Esophagus squamous epithelium (tissue), 5 donors: ENCODE data around the gene PNPLA5. TPM values are rescaled to one million over a fixed set of nuclear protein-coding genes. Genes with fewer than 3 reads are reported as not detected.

ENCODE experiments used
- DNase-seq: peaks from one replicate; lab custom pipeline; 2025; lab: John Stamatoyannopoulos, UW
- H3K27ac ChIP-seq, 4 donors: fragments of 200-600 bp; sonication (generic); one replicate each; pipeline ENCODE4 v1.5.1; 2016 to 2019; ENCODE audit warnings: mild to moderate bottlenecking in 1 of 4
- H3K27me3 ChIP-seq, 4 donors: fragments of 200-600 bp; sonication (generic); 1 replicate in 3 of 4; 2 replicates in 1 of 4; pipeline versions ENCODE4 v1.5.1 to v1.6.0; 2017 to 2021; ENCODE audit warnings: antibody characterized with exemption in 1 of 4
- H3K36me3 ChIP-seq, 3 donors: fragments of 200-600 bp; sonication (generic); one replicate each; pipeline ENCODE4 v1.5.1; 2016 to 2019
- H3K4me1 ChIP-seq, 3 donors: fragments of 200-600 bp; sonication (generic); one replicate each; pipeline ENCODE4 v1.5.1; 2017 to 2019
- H3K4me3 ChIP-seq, 4 donors: fragments of 200-600 bp; sonication (generic); 1 replicate in 3 of 4; 2 replicates in 1 of 4; pipeline ENCODE4 v1.5.1; 2016 to 2019; ENCODE audit warnings: mild to moderate bottlenecking in 2 of 4, moderate library complexity in 1 of 4
- H3K9me3 ChIP-seq, 3 donors: fragments of 200-600 bp; sonication (generic); one replicate each; pipeline ENCODE4 v1.5.1; 2016 to 2019
- POLR2A ChIP-seq, 4 donors: fragments of 450-650 bp; IDR thresholded peaks; one replicate each; pipeline ENCODE4 v1.6.1; 2017; ENCODE audit warnings: antibody characterized with exemption in 4 of 4, mild to moderate bottlenecking in 4 of 4, moderate library complexity in 3 of 4
- WGBS, 2 donors: methylation state at CpG; one replicate each; pipeline ENCODE4 v1.1.5; 2018; 5-methylcytosine and 5-hydroxymethylcytosine counted together
- intact Hi-C: fragments of 100-400 bp; cut with DNase I; formaldehyde crosslinking; loops from one replicate; pipeline ENCODE4 v1.15.0; 2022
- total RNA-seq, 4 donors: library from RNA; depleted of rRNA; stranded (reverse); fragments of >200 nt; gene quantifications; one replicate each; pipeline ENCODE4 v1.1.0, GENCODE V29; 2016
- TF ChIP-seq, protein P1 (sequence below), 6 experiments: fragments of 450-650 bp in 4 of 6; fragments of 200-600 bp in 2 of 6; sonication (generic) in 2 of 6; IDR thresholded peaks; one replicate each; pipeline ENCODE4 v1.5.1; 2016 to 2019; ENCODE audit warnings: antibody characterized with exemption in 6 of 6, mild to moderate bottlenecking in 4 of 6, moderate library complexity in 4 of 6
- donor health status: DM: yes; HTN: yes; CAD: no.

The PNPLA5 gene
- total RNA-seq, 4 donors from 2014 or later, result not detected

DNA sequence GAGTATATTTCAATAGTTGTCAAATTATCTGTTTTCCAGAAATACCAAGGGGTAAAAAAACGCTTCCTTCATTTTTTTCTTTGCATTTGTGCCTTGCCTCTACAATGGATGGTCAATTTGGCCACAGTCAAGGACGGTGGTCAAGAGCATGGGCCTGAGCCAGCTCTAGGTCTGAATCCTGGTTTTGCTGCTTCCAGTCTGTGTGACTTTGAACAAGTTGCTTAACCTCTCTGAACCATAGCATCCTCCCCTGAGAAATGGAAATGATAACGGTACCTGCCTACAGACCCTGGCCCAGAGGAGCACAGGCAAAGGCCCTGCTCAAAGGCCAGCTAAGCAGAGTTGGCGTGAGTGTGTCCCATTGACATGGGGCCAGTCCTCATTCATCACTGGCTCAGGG is 3.1 kb downstream of the PNPLA5 start:
- no peak for DNase-seq
- no peak for TF ChIP-seq POLR2A (IDR thresholded peaks at IDR 0.05)
- TF ChIP-seq, protein P1, sequence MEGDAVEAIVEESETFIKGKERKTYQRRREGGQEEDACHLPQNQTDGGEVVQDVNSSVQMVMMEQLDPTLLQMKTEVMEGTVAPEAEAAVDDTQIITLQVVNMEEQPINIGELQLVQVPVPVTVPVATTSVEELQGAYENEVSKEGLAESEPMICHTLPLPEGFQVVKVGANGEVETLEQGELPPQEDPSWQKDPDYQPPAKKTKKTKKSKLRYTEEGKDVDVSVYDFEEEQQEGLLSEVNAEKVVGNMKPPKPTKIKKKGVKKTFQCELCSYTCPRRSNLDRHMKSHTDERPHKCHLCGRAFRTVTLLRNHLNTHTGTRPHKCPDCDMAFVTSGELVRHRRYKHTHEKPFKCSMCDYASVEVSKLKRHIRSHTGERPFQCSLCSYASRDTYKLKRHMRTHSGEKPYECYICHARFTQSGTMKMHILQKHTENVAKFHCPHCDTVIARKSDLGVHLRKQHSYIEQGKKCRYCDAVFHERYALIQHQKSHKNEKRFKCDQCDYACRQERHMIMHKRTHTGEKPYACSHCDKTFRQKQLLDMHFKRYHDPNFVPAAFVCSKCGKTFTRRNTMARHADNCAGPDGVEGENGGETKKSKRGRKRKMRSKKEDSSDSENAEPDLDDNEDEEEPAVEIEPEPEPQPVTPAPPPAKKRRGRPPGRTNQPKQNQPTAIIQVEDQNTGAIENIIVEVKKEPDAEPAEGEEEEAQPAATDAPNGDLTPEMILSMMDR (IDR thresholded peaks at IDR 0.05), result no peak

DNA sequence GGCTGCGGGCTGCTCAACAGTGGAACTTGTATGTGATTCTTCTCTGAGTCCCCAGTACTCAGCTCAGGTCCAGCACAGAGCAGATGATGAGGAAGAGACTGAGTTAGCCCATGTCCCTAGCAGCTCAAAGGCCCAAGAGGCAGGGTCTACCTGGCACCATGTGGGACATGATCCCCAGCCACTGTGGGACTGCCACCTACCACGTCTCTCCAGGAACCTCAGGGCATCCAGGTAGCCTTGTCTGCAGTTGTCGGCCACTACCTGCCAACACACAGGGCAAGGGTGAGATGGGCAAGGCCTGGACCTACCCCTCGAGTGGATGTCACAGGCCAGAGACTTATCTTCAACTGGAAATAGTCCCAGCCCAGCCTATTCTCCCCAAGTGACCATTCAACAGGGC is 4.4 kb downstream of the PNPLA5 start:
- intact Hi-C loops, result no loop called here
- Histone ChIP-seq H3K4me3 (no peak overlapping the region), H3K9me3 (no peaks in the 10 kb centered on the region), H3K36me3 (no peaks in the 10 kb centered on the region), H3K4me1 (peaks cover 6 to 13% (median 9%) of the 10 kb centered on the region in 3 donors), H3K27ac (no peak overlapping the region), H3K27me3 (peaks cover 15 to 92% (median 22%) of the 10 kb centered on the region in 4 donors)
- no peak for DNase-seq
- 44 to 60% methylated on average over 1 to 2 of the region's 4 CpGs for WGBS, 2 donors
- TF ChIP-seq, protein P1 (IDR thresholded peaks at IDR 0.05), result no peak
- TF ChIP-seq POLR2A (IDR thresholded peaks at IDR 0.05), result no peak

More for the DNA sequence above, 3.1 kb downstream of the PNPLA5 start:
- no peak overlapping the region for H3K27ac ChIP-seq
- H3K36me3 ChIP-seq, result no peaks in the 10 kb centered on the region
- H3K4me1 ChIP-seq, result peaks cover 6 to 13% (median 9%) of the 10 kb centered on the region in 3 donors
- intact Hi-C loops, result no loop called here
- H3K9me3 ChIP-seq, result no peaks in the 10 kb centered on the region
- H3K27me3 ChIP-seq, result peaks cover 15 to 96% (median 22%) of the 10 kb centered on the region in 4 donors
- 56 to 58% methylated on average over 2 to 4 of the region's 4 CpGs for WGBS, 2 donors
- H3K4me3 ChIP-seq, result no peak overlapping the region

- H3K36me3 ChIP-seq, result no peaks in the 10 kb centered on the region
- DNase-seq, result no peak
- no peak for TF ChIP-seq POLR2A (IDR thresholded peaks at IDR 0.05)
- TF ChIP-seq, protein P1 (IDR thresholded peaks at IDR 0.05), result no peak
- no peaks in the 10 kb centered on the region for H3K9me3 ChIP-seq
- H3K27me3 ChIP-seq, result peaks cover 7 to 92% (median 11%) of the 10 kb centered on the region in 4 donors
- no peak overlapping the region for H3K27ac ChIP-seq
- no peak overlapping the region for H3K4me3 ChIP-seq
- H3K4me1 ChIP-seq, result peaks cover under 1 to 4% (median 1%) of the 10 kb centered on the region in 3 donors
- intact Hi-C loops, result no loop called here
- 46 to 65% methylated on average over 3 to 5 of the region's 8 CpGs for WGBS, 2 donors
Observed at GRCh38 chr22:43886231-43886630, 5.6 kb downstream of the PNPLA5 start.

- Histone ChIP-seq H3K4me3 (no peak overlapping the region), H3K27me3 (peaks cover 2 to 91% (median 7%) of the 10 kb centered on the region in 4 donors)
Observed at GRCh38 chr22:43885786-43886185, 6.0 kb downstream of the PNPLA5 start.

GRCh38 chr22:43885319-43885671 is 6.5 kb downstream of the PNPLA5 start:
- no peaks in the 10 kb centered on the region for H3K36me3 ChIP-seq
- intact Hi-C loops, result no loop called here
- DNase-seq, result no peak
- whole genome bisulfite sequencing, 2 donors, result 62 to 65% methylated on average over 7 of the region's 7 CpGs
- no peak for TF ChIP-seq POLR2A (IDR thresholded peaks at IDR 0.05)
- TF ChIP-seq, protein P1 (IDR thresholded peaks at IDR 0.05), result no peak
- no peak overlapping the region for H3K4me3 ChIP-seq
- no peak overlapping the region for H3K27ac ChIP-seq
- H3K27me3 ChIP-seq, result peaks cover 0 to 91% (median 3%) of the 10 kb centered on the region in 4 donors
- no peaks in the 10 kb centered on the region for H3K4me1 ChIP-seq
- H3K9me3 ChIP-seq, result no peaks in the 10 kb centered on the region

More at GRCh38 chr22:43885786-43886185, 6.0 kb downstream of the PNPLA5 start:
- H3K9me3 ChIP-seq, result no peaks in the 10 kb centered on the region
- intact Hi-C loops, result no loop called here
- no peak for DNase-seq
- no peak overlapping the region for H3K27ac ChIP-seq
- TF ChIP-seq, protein P1 (IDR thresholded peaks at IDR 0.05), result no peak
- TF ChIP-seq POLR2A (IDR thresholded peaks at IDR 0.05), result no peak
- WGBS, 2 donors, result 100% methylated on average over 1 to 2 of the region's 6 CpGs
- H3K36me3 ChIP-seq, result no peaks in the 10 kb centered on the region
- H3K4me1 ChIP-seq, result no peaks in the 10 kb centered on the region
